Left lobe of liver (tissue), 2 donors: ENCODE data around the gene SQOR. TPM values are rescaled to one million over a fixed set of nuclear protein-coding genes. Genes with fewer than 3 reads are reported as not detected.

Experiments used
- ATAC-seq: fragments of 200-7000 bp; cut with Tn5 transposase; one replicate; pipeline ENCODE4 v1.9.1; 2020; ENCODE audit warnings: mild to moderate bottlenecking, moderate library complexity
- DNase-seq: peaks from one replicate; pipeline ENCODE4 v3.0.0-alpha.2; 2020; ENCODE audit warnings: low spot score
- total RNA-seq: library from RNA; stranded (reverse); gene quantifications from one replicate; pipeline ENCODE4 v1.2.1, GENCODE V29; 2021
- donor health status: DM: no; HTN: no; CAD: no; lungs with moderate emphysema.
- donor health status: DM: no; HTN: yes; CAD: no.

SQOR gene
- total RNA-seq, 1 donor from 2014 or later = 39.2 TPM

- ATAC-seq (no peak), DNase-seq (no peak)
Observed at GRCh38 chr15:45657764-45658545, 23.1 kb downstream of the SQOR start.

- no peak for DNase-seq
- peak; percentile 48 for ATAC-seq
Observed at GRCh38 chr15:45660231-45660979, 25.6 kb downstream of the SQOR start.

GRCh38 chr15:45662375-45662774 lies 27.5 kb downstream of the SQOR start:
- ATAC-seq (no peak), DNase-seq (no peak)

GRCh38 chr15:45664451-45664850 lies 29.6 kb downstream of the SQOR start:
- DNase-seq = no peak
- no peak for ATAC-seq

- ATAC-seq = peak; percentile 28
- DNase-seq = no peak
Observed at GRCh38 chr15:45665261-45665660, 30.4 kb downstream of the SQOR start.

- ATAC-seq (no peak), DNase-seq (no peak)
Observed at GRCh38 chr15:45666119-45666875, 31.5 kb downstream of the SQOR start.

- ATAC-seq = peak; percentile 13
- DNase-seq = no peak
Observed at GRCh38 chr15:45667002-45667401, 32.2 kb downstream of the SQOR start.

GRCh38 chr15:45668386-45668785 lies 33.6 kb downstream of the SQOR start:
- no peak for DNase-seq
- no peak for ATAC-seq

- no peak for DNase-seq
- no peak for ATAC-seq
Observed at GRCh38 chr15:45669422-45669821, 34.6 kb downstream of the SQOR start.

- ATAC-seq (no peak), DNase-seq (no peak)
Observed at GRCh38 chr15:45670091-45670490, 35.3 kb downstream of the SQOR start.

GRCh38 chr15:45670511-45670910 lies 35.7 kb downstream of the SQOR start:
- no peak for DNase-seq
- no peak for ATAC-seq

- ATAC-seq (no peak), DNase-seq (no peak)
Observed at GRCh38 chr15:45674677-45675076, 39.8 kb downstream of the SQOR start.

- ATAC-seq = no peak
- DNase-seq = no peak
Observed at GRCh38 chr15:45677797-45678196, 43.0 kb downstream of the SQOR start.

GRCh38 chr15:45678459-45679178 lies 43.8 kb downstream of the SQOR start:
- ATAC-seq (no peak), DNase-seq (no peak)

- ATAC-seq (no peak), DNase-seq (no peak)
Observed at GRCh38 chr15:45684533-45684932, 49.7 kb downstream of the SQOR start.

- no peak for ATAC-seq
- DNase-seq = no peak
Observed at GRCh38 chr15:45689616-45690015, 54.8 kb downstream of the SQOR start.

- ATAC-seq (no peak), DNase-seq (no peak)
Observed at GRCh38 chr15:45690581-45691260, 55.9 kb downstream of the SQOR start.

- no peak for DNase-seq
Observed at GRCh38 chr15:45701108-45701507, 66.3 kb downstream of the SQOR start.

GRCh38 chr15:45702041-45702440 lies 67.2 kb downstream of the SQOR start:
- no peak for DNase-seq

More at GRCh38 chr15:45701108-45701507, 66.3 kb downstream of the SQOR start:
- no peak for ATAC-seq

GRCh38 chr15:45703670-45704328 lies 69.0 kb downstream of the SQOR start:
- DNase-seq = no peak
- ATAC-seq = peak; percentile 8

More at GRCh38 chr15:45702041-45702440, 67.2 kb downstream of the SQOR start:
- no peak for ATAC-seq
